GM18907 (cell line): ENCODE results near the gene IL18BP.

Source experiments
- ATAC-seq: cut with Tn5 transposase; IDR thresholded peaks from one replicate; pipeline ENCODE4 v1.9.1; 2021; ENCODE audit warnings: mild to moderate bottlenecking, moderate library complexity; ENCODE audit not compliant: unreplicated experiment

Gene IL18BP

DNA sequence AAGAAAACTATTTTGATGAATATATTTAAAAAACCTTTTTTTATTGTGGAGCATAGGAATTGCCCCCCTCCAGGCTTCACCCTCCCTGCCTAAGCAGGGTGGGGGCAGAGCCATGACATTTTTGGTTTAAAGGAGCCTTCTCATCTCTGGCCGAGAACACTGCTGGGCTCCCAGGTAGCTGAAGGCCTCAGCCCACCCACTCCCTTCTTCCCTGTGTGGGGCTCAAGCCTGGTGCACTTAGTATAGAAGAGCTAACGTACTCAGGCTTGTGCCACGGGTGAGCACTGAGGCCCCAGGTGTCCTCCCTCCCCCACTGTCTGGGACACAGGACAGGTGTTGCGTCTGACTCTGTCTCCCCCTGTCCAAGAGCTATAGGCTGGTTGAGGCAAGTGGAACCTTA, 2.2 kb upstream of the IL18BP start:
- ATAC-seq, result no peak

DNA sequence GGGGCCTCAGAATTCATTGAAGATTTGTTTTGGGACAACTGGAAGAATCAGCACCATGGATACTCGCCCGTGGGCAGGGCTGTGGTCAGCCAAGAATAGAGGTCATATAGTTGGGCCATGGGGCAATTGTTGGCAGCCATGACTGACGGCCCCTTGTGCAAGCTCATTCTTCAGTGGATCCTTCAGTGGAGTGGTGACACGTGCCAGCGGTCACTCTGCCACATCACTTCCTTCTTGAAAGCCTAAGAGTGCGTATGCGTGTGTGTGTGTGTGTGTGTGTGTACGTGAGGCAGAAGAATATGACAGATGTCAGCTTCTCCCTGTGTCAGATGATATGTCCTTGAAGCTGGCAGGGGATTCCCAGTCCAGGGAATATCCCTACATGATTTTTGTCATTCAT, 1.8 kb upstream of the IL18BP start:
- no peak for ATAC-seq

DNA sequence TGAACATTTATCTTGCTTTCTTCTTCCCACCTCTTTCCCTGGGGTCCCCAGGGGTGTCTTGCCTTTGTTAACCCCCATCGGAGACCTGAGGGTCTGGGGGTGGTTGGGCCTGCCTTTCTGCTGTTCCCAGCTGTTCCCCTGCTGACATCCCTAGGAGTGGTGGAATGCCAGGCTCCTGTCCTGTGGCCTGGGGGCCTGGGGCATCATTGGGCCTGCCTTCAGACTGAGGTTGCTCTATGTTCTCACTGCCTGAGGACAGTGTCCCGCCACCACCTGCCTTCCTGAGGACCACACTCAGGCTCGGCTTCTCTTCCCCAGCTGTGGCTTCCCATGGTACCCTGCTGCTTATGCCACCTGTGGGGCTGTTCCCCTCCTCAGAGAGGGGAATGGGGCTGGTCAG, 1.1 kb upstream of the IL18BP start:
- no peak for ATAC-seq

DNA sequence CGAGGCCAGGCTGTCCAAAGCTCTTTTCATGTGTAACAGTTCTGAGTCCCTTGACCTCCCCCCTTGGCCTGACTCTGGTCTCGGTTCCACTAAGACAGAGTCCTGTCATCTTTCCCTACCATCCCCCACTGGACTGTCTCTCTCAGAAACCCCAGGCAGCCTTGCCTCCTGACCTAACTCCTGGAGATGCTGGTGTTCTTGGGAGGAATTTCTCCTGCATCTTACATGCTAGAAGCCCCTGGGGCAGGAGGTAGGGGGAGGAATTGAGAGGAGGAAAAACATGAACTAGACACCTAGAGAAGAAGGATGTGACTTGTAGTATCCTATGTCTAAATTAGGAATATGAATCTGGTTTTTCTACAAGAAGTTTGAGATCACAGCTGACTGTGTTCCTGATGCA, 648 bp upstream of the IL18BP start:
- no peak for ATAC-seq

DNA sequence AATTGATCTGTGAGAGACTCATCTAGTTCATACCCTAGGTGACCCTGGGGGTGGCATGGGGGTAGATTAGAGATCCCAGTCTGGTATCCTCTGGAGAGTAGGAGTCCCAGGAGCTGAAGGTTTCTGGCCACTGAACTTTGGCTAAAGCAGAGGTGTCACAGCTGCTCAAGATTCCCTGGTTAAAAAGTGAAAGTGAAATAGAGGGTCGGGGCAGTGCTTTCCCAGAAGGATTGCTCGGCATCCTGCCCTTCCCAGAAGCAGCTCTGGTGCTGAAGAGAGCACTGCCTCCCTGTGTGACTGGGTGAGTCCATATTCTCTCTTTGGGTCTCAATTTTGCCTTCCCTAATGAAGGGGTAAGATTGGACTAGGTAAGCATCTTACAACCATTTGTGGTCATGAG, 653 bp downstream of the IL18BP start:
- ATAC-seq, result no peak

DNA sequence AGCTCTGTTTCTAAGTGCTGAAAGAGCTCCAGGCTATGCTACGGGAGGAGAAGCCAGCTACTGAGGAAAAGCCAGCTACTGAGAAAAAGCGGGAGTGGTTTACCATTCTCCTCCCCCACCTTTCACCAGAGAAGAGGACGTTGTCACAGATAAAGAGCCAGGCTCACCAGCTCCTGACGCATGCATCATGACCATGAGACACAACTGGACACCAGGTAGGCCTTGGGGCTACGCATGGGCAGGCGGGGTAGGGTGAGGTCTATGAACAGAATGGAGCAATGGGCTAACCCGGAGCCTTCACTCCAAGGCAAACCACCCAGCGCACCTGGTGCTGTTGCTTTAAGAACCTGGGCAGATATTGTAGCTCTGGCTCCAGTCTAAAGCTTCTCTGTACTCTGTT, 1.1 kb downstream of the IL18BP start:
- ATAC-seq, result no peak

DNA sequence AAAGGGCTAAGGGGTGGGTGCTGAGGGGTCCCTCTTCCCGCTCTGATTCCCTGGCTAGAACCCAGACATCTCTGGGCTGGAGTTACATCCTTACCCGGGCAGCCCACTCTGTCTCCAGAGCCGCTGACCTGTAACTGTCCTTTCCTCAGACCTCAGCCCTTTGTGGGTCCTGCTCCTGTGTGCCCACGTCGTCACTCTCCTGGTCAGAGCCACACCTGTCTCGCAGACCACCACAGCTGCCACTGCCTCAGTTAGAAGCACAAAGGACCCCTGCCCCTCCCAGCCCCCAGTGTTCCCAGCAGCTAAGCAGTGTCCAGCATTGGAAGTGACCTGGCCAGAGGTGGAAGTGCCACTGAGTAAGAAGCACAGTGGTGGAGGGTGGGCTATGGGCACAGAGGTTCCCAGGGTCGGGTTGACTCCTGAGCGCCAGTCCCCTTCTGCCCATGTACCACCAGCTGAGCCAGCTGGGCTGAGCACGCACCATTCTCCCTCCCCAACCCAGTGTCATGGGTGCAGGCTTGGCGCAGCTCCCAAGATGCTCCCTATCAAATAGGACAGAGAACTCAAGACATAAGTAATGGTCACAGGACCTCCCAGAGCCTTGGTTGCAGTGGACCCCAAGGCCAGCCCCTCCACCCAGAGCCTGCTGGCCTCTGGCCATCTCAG, 1.6 kb downstream of the IL18BP start:
- no peak for ATAC-seq

DNA sequence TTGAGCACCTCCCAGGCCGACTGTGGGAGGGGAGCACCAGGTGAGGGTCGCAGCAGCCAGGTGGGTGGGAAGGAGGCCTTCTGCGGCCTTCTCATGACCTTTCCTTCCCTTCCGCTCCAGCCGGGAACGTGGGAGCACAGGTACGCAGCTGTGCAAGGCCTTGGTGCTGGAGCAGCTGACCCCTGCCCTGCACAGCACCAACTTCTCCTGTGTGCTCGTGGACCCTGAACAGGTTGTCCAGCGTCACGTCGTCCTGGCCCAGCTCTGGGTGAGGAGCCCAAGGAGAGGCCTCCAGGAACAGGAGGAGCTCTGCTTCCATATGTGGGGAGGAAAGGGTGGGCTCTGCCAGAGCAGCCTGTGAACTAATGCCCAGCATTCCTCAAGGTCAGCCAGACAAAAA, 2.6 kb downstream of the IL18BP start:
- no peak for ATAC-seq

DNA sequence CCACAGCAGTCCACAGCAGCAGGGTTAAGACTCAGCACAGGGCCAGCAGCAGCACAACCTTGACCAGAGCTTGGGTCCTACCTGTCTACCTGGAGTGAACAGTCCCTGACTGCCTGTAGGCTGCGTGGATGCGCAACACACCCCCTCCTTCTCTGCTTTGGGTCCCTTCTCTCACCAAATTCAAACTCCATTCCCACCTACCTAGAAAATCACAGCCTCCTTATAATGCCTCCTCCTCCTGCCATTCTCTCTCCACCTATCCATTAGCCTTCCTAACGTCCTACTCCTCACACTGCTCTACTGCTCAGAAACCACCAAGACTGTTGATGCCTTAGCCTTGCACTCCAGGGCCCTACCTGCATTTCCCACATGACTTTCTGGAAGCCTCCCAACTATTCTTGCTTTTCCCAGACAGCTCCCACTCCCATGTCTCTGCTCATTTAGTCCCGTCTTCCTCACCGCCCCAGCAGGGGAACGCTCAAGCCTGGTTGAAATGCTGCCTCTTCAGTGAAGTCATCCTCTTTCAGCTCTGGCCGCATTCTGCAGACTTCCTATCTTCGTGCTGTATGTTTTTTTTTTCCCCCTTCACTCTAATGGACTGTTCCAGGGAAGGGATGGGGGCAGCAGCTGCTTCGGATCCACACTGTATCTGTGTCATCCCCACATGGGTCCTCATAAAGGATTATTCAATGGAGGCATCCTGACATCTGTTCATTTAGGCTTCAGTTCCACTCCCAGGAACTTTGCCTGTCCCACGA, 3.3 kb downstream of the IL18BP start:
- no peak for ATAC-seq

DNA sequence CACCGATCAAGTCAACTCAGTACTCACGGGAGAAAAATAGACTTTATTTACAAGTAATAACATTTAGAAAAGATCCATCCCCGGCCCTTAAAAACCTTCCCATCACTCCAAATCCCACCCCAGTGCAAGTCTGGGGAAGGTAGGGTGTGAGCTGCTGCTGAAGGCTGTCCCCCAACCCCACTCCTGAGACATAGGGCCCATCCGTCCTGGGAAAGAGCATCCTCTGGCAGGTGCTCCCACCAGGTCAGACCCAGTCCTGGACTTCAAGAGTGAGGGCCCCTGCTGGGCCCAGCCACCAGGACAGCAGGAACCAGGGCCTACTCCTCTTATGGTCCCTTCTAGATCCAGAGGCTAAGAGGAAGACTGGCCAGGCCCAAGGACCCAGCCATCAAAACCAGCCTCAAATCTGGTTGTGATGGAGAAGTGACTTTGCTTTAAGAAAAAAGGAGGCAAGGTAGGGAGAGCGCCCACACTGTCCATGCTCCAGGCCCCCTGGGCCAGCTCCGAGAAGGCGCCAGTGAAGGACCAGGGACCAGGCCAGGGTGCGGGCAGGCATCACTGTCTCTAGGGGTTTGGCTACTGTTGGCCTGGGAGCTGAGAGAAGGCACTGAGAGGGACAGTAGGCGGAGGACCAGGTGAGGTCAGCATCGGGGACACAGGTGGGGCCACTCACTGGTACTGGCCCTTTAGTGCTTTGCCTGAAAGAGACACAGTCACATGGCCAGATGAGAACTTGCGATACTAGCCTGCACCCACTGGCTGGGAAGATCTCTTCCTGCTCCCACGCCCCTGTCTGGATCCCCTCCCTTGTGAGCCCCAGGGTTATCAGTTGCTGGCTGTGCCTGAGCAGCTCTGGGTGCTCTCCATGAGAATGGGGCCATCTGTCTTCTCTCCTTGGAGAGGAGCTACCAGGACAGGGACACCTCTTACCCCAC, 4.4 kb downstream of the IL18BP start:
- ATAC-seq, result no peak

DNA sequence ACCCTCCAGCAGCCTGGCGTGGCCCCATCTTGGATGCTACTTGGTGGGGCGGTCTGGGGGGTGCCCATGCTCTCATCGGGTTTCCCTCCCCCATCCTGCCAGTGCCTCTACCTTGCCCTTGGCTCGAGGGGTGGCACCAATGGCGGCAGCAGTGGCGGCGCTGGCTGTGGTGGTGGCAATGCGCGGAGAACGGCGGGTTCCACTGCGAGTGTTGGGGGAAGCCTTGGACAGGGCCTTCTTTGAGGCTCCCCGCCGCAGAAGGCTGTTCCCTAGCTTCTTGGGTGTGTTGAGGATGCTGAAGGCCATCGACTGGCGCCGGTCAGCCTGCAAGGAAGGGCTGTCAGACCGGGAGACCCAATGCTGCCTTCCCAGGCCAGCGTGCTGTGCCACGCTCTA, 5.1 kb downstream of the IL18BP start:
- no peak for ATAC-seq

DNA sequence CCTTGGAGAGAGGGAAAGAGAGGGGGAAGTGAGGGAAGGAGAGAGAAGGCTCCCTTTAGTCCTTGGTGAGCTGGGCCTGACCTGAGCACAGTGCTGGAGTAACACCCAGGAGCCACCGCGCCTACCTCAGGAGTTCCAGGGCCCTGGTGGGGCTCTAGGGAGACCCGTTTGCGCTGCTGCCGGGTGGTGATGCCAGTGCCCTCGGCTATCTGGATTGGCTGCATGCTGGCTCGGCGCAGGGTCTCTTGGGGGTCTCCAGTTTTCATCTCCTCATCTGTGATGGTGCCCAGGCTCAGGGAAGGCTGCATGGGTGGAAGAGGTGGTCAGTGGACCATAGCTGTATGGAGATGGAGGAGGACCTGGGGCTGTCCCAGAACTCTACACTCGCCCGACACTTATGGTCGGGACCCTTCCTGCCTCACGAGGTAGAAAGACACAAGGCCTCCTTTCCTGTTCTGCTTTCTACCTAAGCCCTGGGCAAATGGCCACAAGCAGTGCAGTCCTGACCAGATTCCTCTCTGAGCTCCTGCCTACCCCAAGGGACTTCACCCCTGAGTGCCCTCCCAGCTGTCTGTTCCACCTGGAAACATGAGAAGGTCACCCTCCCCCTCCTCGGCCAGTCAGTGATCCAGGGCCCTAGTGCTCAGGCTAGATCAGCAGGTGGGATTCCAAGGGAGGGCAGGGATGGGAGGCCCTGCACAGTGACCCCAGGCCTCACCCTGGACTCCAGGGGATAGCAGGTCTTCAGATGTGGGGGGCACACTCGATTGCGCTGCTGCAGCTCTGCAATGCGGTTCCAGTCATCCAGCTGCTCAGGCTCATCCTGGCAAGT, 6.0 kb downstream of the IL18BP start:
- no peak for ATAC-seq

DNA sequence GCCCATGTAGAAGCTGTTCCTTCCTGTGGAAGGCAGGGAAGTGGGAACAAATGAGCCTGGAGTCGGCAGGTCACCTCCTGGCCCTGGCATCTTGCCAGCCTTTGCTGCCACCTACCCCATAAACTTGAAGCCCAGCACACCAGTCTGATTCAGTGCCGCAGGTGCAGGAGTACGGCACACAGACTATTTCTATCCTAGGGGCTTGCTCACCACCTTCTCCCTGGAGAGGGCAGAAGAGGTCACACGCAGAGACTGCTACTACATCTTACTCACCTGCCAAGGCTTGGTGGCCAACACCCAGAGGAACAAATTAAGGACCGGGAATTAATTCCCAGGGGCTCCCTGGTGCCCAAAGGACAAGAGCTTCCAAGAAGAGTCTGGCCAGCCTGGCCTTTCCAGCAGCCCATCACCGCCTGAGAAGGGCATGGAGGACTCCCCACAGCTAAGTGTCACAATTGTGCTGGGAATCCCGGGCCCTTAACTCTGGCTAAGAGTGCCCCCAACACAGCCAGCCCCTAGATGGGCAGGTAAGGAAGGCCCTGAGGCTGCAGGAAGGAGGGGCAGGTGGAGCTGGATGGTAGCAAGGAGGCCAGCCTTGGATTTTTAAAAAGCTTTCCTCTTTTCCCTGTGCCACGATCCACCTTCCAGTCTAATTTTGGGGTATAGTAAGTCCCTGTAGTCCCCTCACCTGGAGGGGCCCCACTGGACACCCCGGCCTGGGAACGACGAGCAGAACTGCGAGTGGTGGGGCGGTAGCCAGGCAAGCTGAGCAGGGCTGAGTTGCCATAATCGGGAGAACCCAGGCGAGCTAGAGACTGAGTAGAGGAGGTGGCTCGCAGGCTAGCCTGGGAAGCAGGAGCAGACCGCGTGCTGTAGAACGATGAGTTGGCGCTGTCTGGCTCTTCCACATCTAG, 6.9 kb downstream of the IL18BP start:
- ATAC-seq, result no peak

DNA sequence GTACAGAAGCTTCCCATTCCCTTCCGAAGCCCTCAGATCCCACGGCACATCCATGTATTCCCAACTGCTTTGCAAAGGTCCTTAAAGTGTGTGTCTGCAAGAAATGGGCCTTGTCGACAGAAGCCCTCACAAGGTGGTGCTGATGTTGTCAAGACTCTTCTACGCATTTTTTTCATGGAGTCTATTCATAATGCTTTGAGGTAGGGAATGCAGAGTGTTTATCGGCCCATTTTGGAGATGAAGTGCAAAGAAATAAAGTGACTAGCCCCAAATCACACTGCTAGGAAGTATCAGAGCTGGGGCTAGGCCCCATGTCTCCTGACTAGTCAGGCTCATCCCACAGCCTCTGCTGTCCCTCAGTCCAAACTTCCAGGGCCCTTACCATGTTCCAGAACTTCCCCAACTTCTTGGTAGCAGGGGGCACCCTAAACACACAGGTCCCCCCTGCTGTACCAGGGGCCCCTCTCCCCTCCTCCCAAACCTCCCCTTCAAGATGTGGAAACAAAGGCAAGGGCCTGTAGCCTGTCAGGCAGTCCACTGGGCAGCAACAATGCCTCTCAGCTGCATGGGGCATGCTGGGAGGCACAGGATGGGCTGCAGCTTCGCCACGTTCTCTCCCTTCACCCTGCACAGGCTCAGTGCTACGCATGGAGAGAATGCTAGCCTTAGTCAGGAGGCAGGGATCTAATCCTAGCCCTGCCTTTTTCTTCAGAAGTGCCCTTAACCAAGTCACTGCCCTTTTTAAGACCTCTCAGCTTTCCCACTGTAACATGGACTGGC, 7.8 kb downstream of the IL18BP start:
- no peak for ATAC-seq

DNA sequence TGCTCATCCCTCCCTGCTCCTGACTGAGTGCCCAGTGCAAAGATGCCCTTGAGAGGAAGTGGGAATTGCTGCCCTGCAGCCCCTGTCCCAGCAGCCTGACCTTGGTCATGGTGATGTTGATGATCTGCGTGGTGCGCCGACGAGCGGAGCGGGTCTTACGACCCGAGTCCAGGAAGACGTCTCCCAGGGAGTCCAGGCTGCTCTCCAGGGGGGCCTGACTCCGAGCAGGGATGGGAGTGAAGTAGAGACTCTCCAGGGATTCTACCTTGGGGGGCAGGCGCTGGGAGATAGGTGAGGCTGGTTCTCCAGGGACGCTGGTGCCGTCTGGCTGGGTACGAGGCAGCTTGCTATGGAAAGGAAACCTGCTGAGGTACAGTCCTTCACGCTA, 8.4 kb downstream of the IL18BP start:
- ATAC-seq, result no peak

DNA sequence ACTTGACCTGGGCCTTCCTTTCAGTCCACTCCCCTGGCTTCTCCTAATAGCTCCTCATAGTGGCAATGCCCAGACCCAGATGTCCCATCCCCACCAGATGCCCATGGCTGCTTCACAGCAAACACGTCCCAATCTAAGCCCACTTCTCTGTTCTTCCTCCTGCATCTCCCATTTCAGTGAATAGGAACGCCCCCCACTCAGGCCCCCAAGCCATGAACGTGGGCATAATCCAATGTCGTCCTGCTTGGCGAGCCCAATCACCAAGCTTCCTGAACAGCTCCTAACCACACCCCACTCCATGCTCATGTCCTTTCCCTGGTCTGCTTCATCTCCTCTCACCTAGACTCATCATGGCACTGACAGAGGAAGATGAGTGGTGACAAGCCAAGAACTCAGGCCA, 8.9 kb downstream of the IL18BP start:
- ATAC-seq, result no peak

DNA sequence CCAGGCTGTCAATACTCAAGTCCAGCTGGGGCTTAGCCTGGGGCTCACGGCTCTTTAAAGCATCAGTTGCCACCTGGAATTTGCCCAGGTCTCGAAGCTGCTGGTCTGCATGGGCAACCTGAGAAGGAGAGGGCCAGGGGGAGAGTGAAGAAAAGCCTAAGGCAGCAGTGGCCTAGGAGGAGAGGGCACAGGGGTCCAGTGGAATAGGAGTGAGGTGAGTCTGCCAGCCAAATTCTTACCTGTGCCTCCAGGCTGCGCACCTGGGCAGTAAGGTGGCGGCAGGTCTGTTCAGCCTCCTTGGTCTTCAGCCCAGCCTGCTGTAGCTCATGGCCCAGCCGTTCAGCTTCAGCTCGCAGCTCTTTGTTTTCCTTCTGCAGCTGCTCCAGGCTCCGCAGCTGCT, 10.0 kb downstream of the IL18BP start:
- no peak for ATAC-seq

DNA sequence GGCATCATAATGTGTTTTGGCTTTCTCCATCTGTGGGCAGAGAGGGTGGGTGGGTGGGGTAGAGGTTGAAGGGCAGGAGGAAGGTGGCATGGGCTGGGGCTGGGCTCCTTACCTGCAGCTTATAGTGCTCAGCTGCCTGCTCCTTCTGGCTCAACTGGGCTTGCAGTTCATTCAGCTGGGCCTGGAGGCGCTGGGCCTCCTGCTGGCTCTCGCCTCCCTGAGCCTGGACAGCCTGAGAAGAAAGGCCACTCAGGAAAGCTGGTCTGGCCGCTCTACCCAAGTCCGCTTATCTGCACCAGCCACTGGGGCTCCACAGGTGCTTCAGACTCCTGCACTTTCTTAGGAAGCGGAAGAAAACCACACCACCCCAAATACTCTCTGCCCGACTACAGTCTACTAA, 10.4 kb downstream of the IL18BP start:
- ATAC-seq, result no peak
